GM12878 (cell line): ENCODE results near the gene NT5C3B. TPM values are rescaled to one million over a fixed set of nuclear protein-coding genes. Genes with fewer than 3 reads are reported as not detected.

Experiments
- ATAC-seq: fragments of 200-7000 bp; cut with Tn5 transposase; 3 replicates; pipeline ENCODE4 v1.9.1; 2020; ENCODE audit warnings: mild to moderate bottlenecking, moderate library complexity
- BruUV-seq: library from RNA; stranded (reverse); fragments of 400-500 nt; replicated peaks from 2 replicates; lab custom pipeline; 2021; lab: Mats Ljungman, UMichigan
- CTCF ChIA-PET: fragments of 300-600 bp; sonication (Branson Sonifier 250); formaldehyde crosslinking; extraction: SDS; loops from one replicate; lab custom pipeline; 2021; ENCODE audit warnings: inconsistent platforms; lab: Yijun Ruan, JAX
- POLR2A ChIA-PET: fragments of 350-600 bp; formaldehyde crosslinking; extraction: SDS; loops from one replicate; lab custom pipeline; 2021; ENCODE audit warnings: inconsistent platforms; lab: Charles Lee
- RAD21 ChIA-PET: fragments of 300-600 bp; sonication (Branson Sonifier 250); formaldehyde crosslinking; loops from one replicate; lab custom pipeline; 2023; ENCODE audit warnings: antibody characterized with exemption; ENCODE audit not compliant: unreplicated experiment; lab: Charles Lee
- SMC1A ChIA-PET: fragments of 300-600 bp; sonication (Branson Sonifier 250); formaldehyde crosslinking; loops from one replicate; lab custom pipeline; 2023; ENCODE audit not compliant: unreplicated experiment, uncharacterized antibody; lab: Charles Lee
- DNase-seq: peaks from one replicate; pipeline ENCODE4 v3.0.0-alpha.2; 2011; ENCODE audit warnings: low read depth, low spot score
- FAIRE-seq: peaks from 3 replicates; lab custom pipeline; 2011; peaks lifted over from hg19 to GRCh38; lab: Jason Lieb, UNC
- H2AFZ ChIP-seq: 2 replicates; pipeline ENCODE4 v1.6.0; 2011; ENCODE audit warnings: low read depth, low read length, control low read depth; ENCODE audit not compliant: control insufficient read depth
- H3K27ac ChIP-seq: 2 replicates; pipeline ENCODE4 v1.5.1; 2011; ENCODE audit warnings: control low read depth; ENCODE audit not compliant: control insufficient read depth, insufficient read depth
- H3K27me3 ChIP-seq, 2 experiments: replicated peaks in 1 of 2; 2 replicates each; pipeline versions ENCODE4 v1.6.0 to v1.6.1; 2011; ENCODE audit warnings: low read length in 1 of 2; ENCODE audit not compliant: control insufficient read depth in 2 of 2, insufficient read depth in 2 of 2
- H3K36me3 ChIP-seq, 2 experiments: 2 replicates each; pipeline ENCODE4 v1.5.1; 2011; ENCODE audit warnings: low read length in 1 of 2; ENCODE audit not compliant: control insufficient read depth in 2 of 2, insufficient read depth in 2 of 2
- H3K4me1 ChIP-seq: 2 replicates; pipeline ENCODE4 v1.6.1; 2011; ENCODE audit warnings: mild to moderate bottlenecking, low read length, moderate library complexity, mixed read lengths; ENCODE audit not compliant: control insufficient read depth, insufficient read depth
- H3K4me2 ChIP-seq: 2 replicates; pipeline ENCODE4 v1.6.0; 2011; ENCODE audit warnings: control low read depth; ENCODE audit not compliant: control insufficient read depth, insufficient read depth
- H3K4me3 ChIP-seq: fragments of 200-600 bp; sonication (generic); 2 replicates; pipeline ENCODE4 v1.5.1; 2016
- H3K79me2 ChIP-seq: 2 replicates; pipeline ENCODE4 v1.6.0; 2011; ENCODE audit warnings: low read length; ENCODE audit not compliant: control insufficient read depth, insufficient read depth
- H3K9ac ChIP-seq: 2 replicates; pipeline ENCODE4 v1.8.0; 2011; ENCODE audit warnings: low read length, control low read depth, mixed read lengths; ENCODE audit not compliant: control insufficient read depth, insufficient read depth
- H3K9me3 ChIP-seq: replicated peaks from 3 replicates; pipeline ENCODE4 v1.5.1; 2011; ENCODE audit warnings: mild to moderate bottlenecking, low read length; ENCODE audit not compliant: control insufficient read depth, insufficient read depth
- H4K20me1 ChIP-seq: 2 replicates; pipeline ENCODE4 v1.6.0; 2011; ENCODE audit not compliant: control insufficient read depth, insufficient read depth
- CHD4 ChIP-seq: fragments of 200-600 bp; sonication (generic); IDR thresholded peaks from 2 replicates; pipeline ENCODE4 v1.6.1; 2016; ENCODE audit warnings: mild to moderate bottlenecking
- CTCF ChIP-seq, 3 experiments: IDR thresholded peaks in 2 of 3; conservative IDR thresholded peaks in 1 of 3; 2 replicates each; pipeline ENCODE4 v1.5.1; 2011; ENCODE audit warnings: low read depth in 3 of 3, low read length in 3 of 3, mild to moderate bottlenecking in 3 of 3, control low read depth in 2 of 3, moderate library complexity in 2 of 3, inconsistent platforms in 1 of 3, mixed read lengths in 1 of 3; ENCODE audit not compliant: control insufficient read depth in 2 of 3, insufficient read depth in 1 of 3; ENCODE audit errors: extremely low read depth in 1 of 3
- ETV6 ChIP-seq, 2 experiments: fragments of 450-650 bp in 1 of 2; IDR thresholded peaks in 1 of 2; conservative IDR thresholded peaks in 1 of 2; 2 replicates each; pipeline ENCODE4 v1.6.1; 2014; ENCODE audit warnings: antibody characterized with exemption in 1 of 2, borderline replicate concordance in 1 of 2, low read depth in 1 of 2, mild to moderate bottlenecking in 1 of 2, moderate library complexity in 1 of 2
- JUND ChIP-seq: IDR thresholded peaks from 2 replicates; pipeline ENCODE4 v1.6.1; 2012; ENCODE audit warnings: low read depth, mild to moderate bottlenecking, low read length, improper control_type of control experiment, moderate library complexity
- KLF5 ChIP-seq: fragments of 450-650 bp; IDR thresholded peaks from 2 replicates; pipeline ENCODE4 v1.6.1; 2014; ENCODE audit warnings: mild to moderate bottlenecking; ENCODE audit not compliant: partially characterized antibody
- MEF2B ChIP-seq: fragments of 450-650 bp; IDR thresholded peaks from 2 replicates; pipeline ENCODE4 v1.6.1; 2018; ENCODE audit warnings: mild to moderate bottlenecking, moderate library complexity; ENCODE audit not compliant: partially characterized antibody, poor library complexity, severe bottlenecking
- MLLT1 ChIP-seq: fragments of 450-650 bp; IDR thresholded peaks from 2 replicates; pipeline ENCODE4 v1.6.1; 2016; ENCODE audit warnings: mild to moderate bottlenecking
- MYB ChIP-seq: fragments of 150-350 bp; IDR thresholded peaks from 2 replicates; pipeline ENCODE4 v1.6.1; 2014; ENCODE audit warnings: mild to moderate bottlenecking, low read depth, low read length, borderline replicate concordance
- NFXL1 ChIP-seq: fragments of 450-650 bp; IDR thresholded peaks from 2 replicates; pipeline ENCODE4 v1.6.1; 2017; ENCODE audit warnings: antibody characterized with exemption, mild to moderate bottlenecking, borderline replicate concordance
- NR2C1 ChIP-seq: fragments of 450-650 bp; IDR thresholded peaks from 2 replicates; pipeline ENCODE4 v1.6.1; 2017; ENCODE audit warnings: antibody characterized with exemption, mild to moderate bottlenecking, moderate library complexity
- PAX5 ChIP-seq: IDR thresholded peaks from 2 replicates; pipeline ENCODE4 v1.6.1; 2011; ENCODE audit warnings: low read depth, low read length, borderline replicate concordance
- POLR2AphosphoS2 ChIP-seq: IDR thresholded peaks from 2 replicates; pipeline ENCODE4 v1.6.1; 2011; ENCODE audit warnings: low read depth, mild to moderate bottlenecking, low read length, improper control_type of control experiment, moderate library complexity
- SKIL ChIP-seq: fragments of 450-650 bp; IDR thresholded peaks from 2 replicates; pipeline ENCODE4 v1.6.1; 2017; ENCODE audit warnings: mild to moderate bottlenecking, low read depth, inconsistent platforms; ENCODE audit not compliant: poor library complexity, severe bottlenecking
- SPI1 ChIP-seq: IDR thresholded peaks from 2 replicates; pipeline ENCODE4 v1.6.1; 2011; ENCODE audit warnings: low read depth, mild to moderate bottlenecking, low read length, moderate library complexity, borderline replicate concordance; ENCODE audit not compliant: insufficient read depth
- SREBF2 ChIP-seq: IDR thresholded peaks from 2 replicates; pipeline ENCODE4 v1.6.1; 2012; ENCODE audit warnings: mild to moderate bottlenecking, low read length
- TBL1XR1 ChIP-seq: IDR thresholded peaks from 2 replicates; pipeline ENCODE4 v1.6.1; 2012; ENCODE audit warnings: low read depth, low read length, improper control_type of control experiment
- USF1 ChIP-seq: IDR thresholded peaks from 2 replicates; pipeline ENCODE4 v1.6.1; 2011; ENCODE audit warnings: borderline replicate concordance, low read depth, mild to moderate bottlenecking, moderate library complexity, mixed read lengths, low read length; ENCODE audit not compliant: insufficient read depth; ENCODE audit errors: extremely low read length
- whole genome bisulfite sequencing: methylation state at CpG from one replicate; pipeline ENCODE4 v1.1.6; 2016; ENCODE audit warnings: low lambda C conversion rate; ENCODE audit not compliant: insufficient replicate concordance, insufficient coverage; ENCODE audit errors: missing lambda C conversion rate; 5-methylcytosine and 5-hydroxymethylcytosine counted together
- in situ Hi-C: fragments of 300-500 bp; cut with MboI; formaldehyde crosslinking; loops from 9 replicates; pipeline ENCODE4 v1.14.3; 2018; ENCODE audit warnings: mixed read lengths
- intact Hi-C: fragments of 100-400 bp; cut with micrococcal nuclease; formaldehyde crosslinking; loops from one replicate; pipeline ENCODE4 v1.14.2; 2022; ENCODE audit not compliant: unreplicated experiment
- polyA plus RNA-seq, 11 experiments: library from polyadenylated mRNA; depleted of rRNA in 4 of 11; unstranded in 6 of 11; stranded (reverse) in 5 of 11; fragments of >200 nt; fragmentation: Nextera tagmentation in 4 of 11; fragmentation: Illumina TruSeq in 1 of 11; extraction: Ambion mirVana in 4 of 11; extraction: Trizol in 1 of 11; gene quantifications; 1 replicate in 1 of 11; 2 replicates in 10 of 11; pipeline versions ENCODE4 v1.2.1 to v1.2.3, GENCODE V29; 2011 to 2016; ENCODE audit warnings: inconsistent platforms in 2 of 11, missing spikeins in 2 of 11, low read depth in 1 of 11
- total RNA-seq, 4 experiments: library from RNA; depleted of rRNA in 3 of 4; stranded (reverse); fragments of >200 nt in 3 of 4; fragmentation: Illumina TruSeq in 1 of 4; extraction: Trizol in 1 of 4; gene quantifications; 2 replicates each; pipeline versions ENCODE4 v1.2.1 to v1.2.3, GENCODE V29; 2013 to 2021

Gene NT5C3B
- total and polyA plus RNA-seq, 10 of the 15 experiments (the other 5 are each of a cell fraction or from before 2014, with no cell fraction given), result 0.52 to 64.6 (median 41.0) TPM

GRCh38 chr17:41848788-41849187, 12.8 kb upstream of the NT5C3B start (continued):
- TF ChIP-seq POLR2AphosphoS2 (no peak), PAX5 (no peak), KLF5 (no peak)

GRCh38 chr17:41844971-41845370, 8.9 kb upstream of the NT5C3B start:
- ATAC-seq, result no peak
- no peak for FAIRE-seq
- no peak overlapping the region for H3K27ac ChIP-seq
- peaks cover 9% of the 10 kb centered on the region for H3K79me2 ChIP-seq
- no peaks in the 10 kb centered on the region for H3K27me3 ChIP-seq
- ChIA-PET POLR2A (no interaction called here), SMC1A (no interaction called here), CTCF (no interaction called here), RAD21 (no interaction called here)
- 74% methylated on average over 6 of the region's 6 CpGs for WGBS
- DNase-seq, result no peak
- H2AFZ ChIP-seq, result no peak overlapping the region
- no peak overlapping the region for H3K4me2 ChIP-seq
- H3K4me3 ChIP-seq, result no peak overlapping the region
- BruUV-seq, result no TSS peak
- no peaks in the 10 kb centered on the region for H4K20me1 ChIP-seq
- intact Hi-C loops (no loop called here), in situ Hi-C loops (no loop called here)
- no peaks in the 10 kb centered on the region for H3K9me3 ChIP-seq
- no peak overlapping the region for H3K9ac ChIP-seq
- H3K36me3 ChIP-seq, result peaks cover 0 to 2% of the 10 kb centered on the region in 2 experiments; a peak in 1 of 4 replicates
- H3K4me1 ChIP-seq, result no peaks in the 10 kb centered on the region; the same call in 1 of the 2 replicates
- TF ChIP-seq MEF2B, result no peak
- TF ChIP-seq JUND, result no peak
- TF ChIP-seq SKIL, result no peak
- TF ChIP-seq ETV6 (conservative IDR thresholded peaks at IDR 0.05 in 1 of 2, IDR thresholded peaks at IDR 0.05 in 1 of 2; ENCODE audit: borderline replicate concordance in 1 of 2, low read depth in 1 of 2), result no peak
- no peak for TF ChIP-seq SPI1
- no peak for TF ChIP-seq USF1
- no peak for TF ChIP-seq CHD4
- TF ChIP-seq CTCF (IDR thresholded peaks at IDR 0.05 in 2 of 3, conservative IDR thresholded peaks at IDR 0.05 in 1 of 3; ENCODE audit: control insufficient read depth in 2 of 3, extremely low read depth in 1 of 3, insufficient read depth in 1 of 3, low read depth in 3 of 3, low read length in 3 of 3), result no peak
- TF ChIP-seq TBL1XR1, result no peak
- no peak for TF ChIP-seq NFXL1
- TF ChIP-seq NR2C1, result no peak
- TF ChIP-seq SREBF2, result no peak
- TF ChIP-seq MYB, result no peak
- TF ChIP-seq MLLT1, result no peak
